Thyroid gland (tissue), 4 donors: ENCODE measurements around the gene PAIP2.

Experiments
- POLR2A ChIP-seq, 2 donors: fragments of 450-650 bp; IDR thresholded peaks; one replicate each; pipeline ENCODE4 v1.6.1; 2017; ENCODE audit warnings: antibody characterized with exemption in 2 of 2, mild to moderate bottlenecking in 2 of 2, moderate library complexity in 1 of 2
- TF ChIP-seq, protein P1 (sequence below), 6 experiments: fragments of 200-600 bp in 3 of 6; fragments of 450-650 bp in 3 of 6; sonication (generic) in 3 of 6; IDR thresholded peaks; one replicate each; pipeline ENCODE4 v1.5.1; 2016 to 2019; ENCODE audit warnings: antibody characterized with exemption in 6 of 6, mild to moderate bottlenecking in 2 of 6, inconsistent platforms in 1 of 6, moderate library complexity in 1 of 6

DNA sequence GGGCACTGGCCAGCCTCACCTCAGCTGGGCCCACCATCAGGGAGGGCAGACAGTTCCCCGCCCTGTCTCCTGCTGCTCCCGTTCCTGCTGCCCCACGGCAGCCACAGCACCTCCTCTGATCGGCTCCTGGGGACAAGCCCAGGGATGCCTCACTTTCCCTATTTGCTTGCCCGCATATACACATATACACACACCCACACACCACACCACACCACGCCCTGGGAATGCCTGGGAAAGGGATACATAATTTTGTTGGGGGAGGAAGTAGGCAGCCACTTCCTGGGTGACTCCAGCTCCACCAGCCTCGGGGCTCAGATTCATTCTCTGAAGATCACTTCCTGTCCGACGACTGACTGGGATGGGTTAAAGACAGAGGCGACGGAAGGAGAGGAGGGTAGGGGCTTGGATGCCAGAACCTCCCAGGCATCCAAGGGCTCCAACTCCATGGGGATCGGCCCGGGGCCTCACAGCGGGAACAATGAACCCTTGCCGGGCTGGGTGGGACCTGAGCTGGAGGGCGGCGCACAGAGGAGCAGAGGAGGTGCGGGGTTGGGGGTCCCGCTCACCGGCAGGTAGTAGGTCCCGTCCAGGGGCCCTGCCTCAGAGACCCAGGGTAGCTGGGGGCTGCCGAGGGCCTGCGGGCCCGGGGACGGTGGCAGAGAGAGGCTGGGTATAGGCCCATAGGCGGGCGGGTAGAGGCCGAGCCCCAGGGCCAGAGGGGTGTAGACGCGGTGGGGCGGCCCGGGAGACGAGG is 50.1 kb downstream of the PAIP2 start:
- TF ChIP-seq, protein P1, sequence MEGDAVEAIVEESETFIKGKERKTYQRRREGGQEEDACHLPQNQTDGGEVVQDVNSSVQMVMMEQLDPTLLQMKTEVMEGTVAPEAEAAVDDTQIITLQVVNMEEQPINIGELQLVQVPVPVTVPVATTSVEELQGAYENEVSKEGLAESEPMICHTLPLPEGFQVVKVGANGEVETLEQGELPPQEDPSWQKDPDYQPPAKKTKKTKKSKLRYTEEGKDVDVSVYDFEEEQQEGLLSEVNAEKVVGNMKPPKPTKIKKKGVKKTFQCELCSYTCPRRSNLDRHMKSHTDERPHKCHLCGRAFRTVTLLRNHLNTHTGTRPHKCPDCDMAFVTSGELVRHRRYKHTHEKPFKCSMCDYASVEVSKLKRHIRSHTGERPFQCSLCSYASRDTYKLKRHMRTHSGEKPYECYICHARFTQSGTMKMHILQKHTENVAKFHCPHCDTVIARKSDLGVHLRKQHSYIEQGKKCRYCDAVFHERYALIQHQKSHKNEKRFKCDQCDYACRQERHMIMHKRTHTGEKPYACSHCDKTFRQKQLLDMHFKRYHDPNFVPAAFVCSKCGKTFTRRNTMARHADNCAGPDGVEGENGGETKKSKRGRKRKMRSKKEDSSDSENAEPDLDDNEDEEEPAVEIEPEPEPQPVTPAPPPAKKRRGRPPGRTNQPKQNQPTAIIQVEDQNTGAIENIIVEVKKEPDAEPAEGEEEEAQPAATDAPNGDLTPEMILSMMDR (IDR thresholded peaks at IDR 0.05) = no peak
- no peak for TF ChIP-seq POLR2A (IDR thresholded peaks at IDR 0.05)
